HL-60 (cell line): Measurements from ENCODE around the gene CLPTM1L.

Experiments
- DNase-seq, 2 experiments: peaks; one replicate each; pipeline ENCODE4 v3.0.0-alpha.2; 2010 to 2020; ENCODE audit warnings: low read depth in 1 of 2, low spot score in 1 of 2
- H3K27ac ChIP-seq: fragments of 250-450 bp; sonication (Bioruptor Pico); replicated peaks from 2 replicates; pipeline ENCODE4 v1.5.1; 2020; ENCODE audit warnings: mild to moderate bottlenecking, moderate library complexity
- H3K27me3 ChIP-seq: fragments of 250-450 bp; sonication (Bioruptor Pico); 2 replicates; pipeline ENCODE4 v1.5.1; 2021; ENCODE audit warnings: mild to moderate bottlenecking, moderate library complexity; ENCODE audit not compliant: insufficient read depth, poor library complexity, severe bottlenecking
- H3K4me3 ChIP-seq: replicated peaks from 2 replicates; pipeline ENCODE4 v1.5.1; 2011; ENCODE audit warnings: mild to moderate bottlenecking, control low read depth, low read length; ENCODE audit not compliant: insufficient read depth
- CTCF ChIP-seq: IDR thresholded peaks from one replicate; pipeline ENCODE4 v1.5.1; 2011; ENCODE audit warnings: low read length, control low read depth, inconsistent platforms; ENCODE audit not compliant: insufficient read depth
- GABPA ChIP-seq: IDR thresholded peaks from 2 replicates; pipeline ENCODE4 v1.6.1; 2012; ENCODE audit warnings: low read depth
- POLR2AphosphoS5 ChIP-seq: IDR thresholded peaks from 2 replicates; pipeline ENCODE4 v1.6.1; 2012; ENCODE audit warnings: low read depth
- REST ChIP-seq: IDR thresholded peaks from 2 replicates; pipeline ENCODE4 v1.6.1; 2012; ENCODE audit warnings: low read depth; ENCODE audit not compliant: insufficient replicate concordance
- SPI1 ChIP-seq: IDR thresholded peaks from 2 replicates; pipeline ENCODE4 v1.6.1; 2012; ENCODE audit warnings: low read depth, mild to moderate bottlenecking, borderline replicate concordance

CLPTM1L gene

GRCh38 chr5:1272201-1272600, 72.7 kb downstream of the CLPTM1L start:
- Histone ChIP-seq H3K4me3 (no peak overlapping the region), H3K27ac (no peak overlapping the region), H3K27me3 (no peaks in the 10 kb centered on the region)
- no peak for DNase-seq
- TF ChIP-seq POLR2AphosphoS5 (no peak), SPI1 (no peak), GABPA (no peak), REST (no peak), CTCF (no peak)

- no peak for DNase-seq
Observed at GRCh38 chr5:1270933-1271914, 73.7 kb downstream of the CLPTM1L start.

GRCh38 chr5:1270426-1270825, 74.5 kb downstream of the CLPTM1L start:
- DNase-seq: no peak
- TF ChIP-seq REST (no peak), GABPA (no peak), POLR2AphosphoS5 (no peak)
- Histone ChIP-seq H3K27ac (no peak overlapping the region), H3K4me3 (no peak overlapping the region), H3K27me3 (no peaks in the 10 kb centered on the region)

More at GRCh38 chr5:1270933-1271914, 73.7 kb downstream of the CLPTM1L start:
- TF ChIP-seq GABPA: no peak
- TF ChIP-seq REST: no peak
- no peak overlapping the region for H3K4me3 ChIP-seq
- no peak overlapping the region for H3K27ac ChIP-seq
- no peaks in the 10 kb centered on the region for H3K27me3 ChIP-seq

GRCh38 chr5:1268666-1269065, 76.2 kb downstream of the CLPTM1L start:
- H3K4me3 ChIP-seq: no peak overlapping the region
- DNase-seq: no peak
- H3K27ac ChIP-seq: no peak overlapping the region
- no peaks in the 10 kb centered on the region for H3K27me3 ChIP-seq
- no peak for TF ChIP-seq REST
- TF ChIP-seq POLR2AphosphoS5: no peak
- TF ChIP-seq GABPA: no peak
- no peak for TF ChIP-seq SPI1
- TF ChIP-seq CTCF: no peak
